CD4-positive, alpha-beta T cell (primary cell): Measurements from ENCODE around the gene KRTAP10-2. TPM values are rescaled to one million over a fixed set of nuclear protein-coding genes. Genes with fewer than 3 reads are reported as not detected.

Experiments
- ATAC-seq: fragments of 200-7000 bp; cut with Tn5 transposase; one replicate; pipeline ENCODE4 v1.10.0; 2022; ENCODE audit warnings: mild to moderate bottlenecking; ENCODE audit not compliant: poor library complexity
- CTCF ChIA-PET: fragments of 350-600 bp; sonication (Branson Sonifier 250); formaldehyde crosslinking; loops from one replicate; lab custom pipeline; 2021; ENCODE audit warnings: antibody characterized with exemption, inconsistent platforms; lab: Charles Lee
- POLR2A ChIA-PET: fragments of 350-600 bp; sonication (Branson Sonifier 250); formaldehyde crosslinking; loops from one replicate; lab custom pipeline; 2021; ENCODE audit warnings: antibody characterized with exemption, inconsistent platforms; lab: Charles Lee
- DNase-seq, 14 experiments: peaks; one replicate each; pipeline ENCODE4 v3.0.0-alpha.2; 2013 to 2020; ENCODE audit warnings: mixed read lengths in 2 of 14
- H3K27ac ChIP-seq, 2 donors: one replicate each; pipeline versions ENCODE4 v1.5.1 to v1.7.0; 2013; ENCODE audit warnings: low read length in 2 of 2, low read depth in 1 of 2, mild to moderate bottlenecking in 1 of 2
- H3K27me3 ChIP-seq, 2 experiments: 1 replicate in 1 of 2; 2 replicates in 1 of 2; pipeline versions ENCODE4 v1.6.1 to v1.7.0; 2013; ENCODE audit warnings: low read length in 2 of 2, control low read depth in 1 of 2, mild to moderate bottlenecking in 1 of 2, moderate library complexity in 1 of 2; ENCODE audit not compliant: insufficient read depth in 2 of 2, control insufficient read depth in 1 of 2
- H3K36me3 ChIP-seq: one replicate; pipeline ENCODE4 v1.6.1; 2013; ENCODE audit warnings: low read length, control low read depth; ENCODE audit not compliant: insufficient read depth
- H3K4me1 ChIP-seq: one replicate; pipeline ENCODE4 v1.6.1; 2013; ENCODE audit warnings: low read length, control low read depth; ENCODE audit not compliant: insufficient read depth
- H3K4me3 ChIP-seq: one replicate; pipeline ENCODE4 v1.5.1; 2013; ENCODE audit warnings: mild to moderate bottlenecking, low read length, moderate library complexity
- H3K9me3 ChIP-seq, 2 experiments: 1 replicate in 1 of 2; 2 replicates in 1 of 2; pipeline versions ENCODE4 v1.6.1 to v1.7.0; 2013; ENCODE audit warnings: low read length in 2 of 2, mild to moderate bottlenecking in 2 of 2, control low read depth in 1 of 2, moderate library complexity in 1 of 2; ENCODE audit not compliant: control insufficient read depth in 1 of 2, insufficient read depth in 1 of 2
- H3K27ac Mint-ChIP-seq: one replicate; pipeline ENCODE4 v1.8.0; 2020; ENCODE audit warnings: mixed read lengths
- H3K27me3 Mint-ChIP-seq: one replicate; pipeline ENCODE4 v1.8.0; 2021; ENCODE audit warnings: mixed read lengths
- H3K36me3 Mint-ChIP-seq: one replicate; pipeline ENCODE4 v1.8.0; 2021; ENCODE audit warnings: low read depth, mixed read lengths
- H3K4me1 Mint-ChIP-seq: one replicate; pipeline ENCODE4 v1.8.0; 2021; ENCODE audit warnings: low read depth, mixed read lengths
- H3K4me3 Mint-ChIP-seq: one replicate; pipeline ENCODE4 v1.8.0; 2020; ENCODE audit warnings: mild to moderate bottlenecking, mixed read lengths
- H3K9me3 Mint-ChIP-seq: one replicate; pipeline ENCODE4 v1.8.0; 2020; ENCODE audit warnings: mixed read lengths
- intact Hi-C, 2 experiments: fragments of 100-400 bp; cut with DNase I in 1 of 2; cut with micrococcal nuclease in 1 of 2; formaldehyde crosslinking; loops; one replicate each; pipeline versions ENCODE4 v1.15.1 to v1.9.0; 2023 to 2025; cut with DNase I, micrococcal nuclease
- total RNA-seq, 174 experiments: library from RNA in 2 of 174; stranded (reverse) in 2 of 174; gene quantifications; one replicate each; pipeline ENCODE4 v1.2.3 and lab custom pipeline; 2021 to 2026
- TF ChIP-seq, protein P1 (sequence below): fragments of 200-600 bp; IDR thresholded peaks from one replicate; pipeline ENCODE4 v1.8.0; 2022; ENCODE audit warnings: antibody characterized with exemption, mild to moderate bottlenecking

KRTAP10-2 gene
- total RNA-seq, 2 experiments from 2014 or later, result not detected

DNA sequence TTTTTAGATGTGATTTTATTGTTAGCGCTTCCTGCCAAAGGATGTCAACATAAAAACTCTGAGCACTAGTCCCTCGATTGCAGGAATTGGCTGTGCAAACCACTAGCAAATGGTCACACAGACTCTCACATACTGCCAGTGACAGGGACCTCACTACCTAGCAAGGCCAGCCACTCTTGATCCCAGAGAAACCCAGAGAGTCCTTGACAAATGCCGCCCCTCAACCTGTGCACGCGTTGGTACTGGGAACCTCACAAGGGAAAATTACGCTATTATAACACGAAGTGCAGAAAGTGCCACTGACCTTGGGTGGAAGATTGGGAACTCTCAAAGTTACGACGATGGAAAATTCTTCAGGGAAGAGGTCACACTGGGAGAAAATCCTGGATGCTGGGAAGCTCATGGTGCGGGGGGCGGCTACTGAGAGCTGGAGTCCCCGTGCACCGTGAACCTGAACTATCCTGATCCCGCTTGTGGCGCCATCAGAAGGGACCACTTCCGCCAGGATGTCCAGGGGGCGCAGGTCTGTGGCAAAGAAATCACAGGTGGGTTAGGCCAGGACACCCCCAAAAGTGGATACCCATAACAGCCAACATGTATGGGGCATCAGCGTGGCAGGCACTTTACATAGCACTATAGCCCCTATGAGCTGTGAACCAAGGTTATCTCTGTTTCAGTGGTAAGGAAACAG is 16.3 kb upstream of the KRTAP10-2 start:
- H3K27ac Mint-ChIP-seq, result no peak overlapping the region
- no peak for ATAC-seq
- Histone ChIP-seq H3K27ac (no peak overlapping the region), H3K4me3 (no peak overlapping the region), H3K36me3 (no peaks in the 10 kb centered on the region), H3K9me3 (peaks cover 0 to 10% of the 10 kb centered on the region in 2 experiments), H3K27me3 (no peaks in the 10 kb centered on the region), H3K4me1 (no peaks in the 10 kb centered on the region)
- H3K27me3 Mint-ChIP-seq, result peaks cover 2% of the 10 kb centered on the region
- CTCF ChIA-PET, result no interaction called here
- DNase-seq, result no peak
- intact Hi-C loops, result no loop called here
- peaks cover 3% of the 10 kb centered on the region for H3K9me3 Mint-ChIP-seq
- H3K4me1 Mint-ChIP-seq, result peaks cover 14% of the 10 kb centered on the region
- TF ChIP-seq, protein P1, sequence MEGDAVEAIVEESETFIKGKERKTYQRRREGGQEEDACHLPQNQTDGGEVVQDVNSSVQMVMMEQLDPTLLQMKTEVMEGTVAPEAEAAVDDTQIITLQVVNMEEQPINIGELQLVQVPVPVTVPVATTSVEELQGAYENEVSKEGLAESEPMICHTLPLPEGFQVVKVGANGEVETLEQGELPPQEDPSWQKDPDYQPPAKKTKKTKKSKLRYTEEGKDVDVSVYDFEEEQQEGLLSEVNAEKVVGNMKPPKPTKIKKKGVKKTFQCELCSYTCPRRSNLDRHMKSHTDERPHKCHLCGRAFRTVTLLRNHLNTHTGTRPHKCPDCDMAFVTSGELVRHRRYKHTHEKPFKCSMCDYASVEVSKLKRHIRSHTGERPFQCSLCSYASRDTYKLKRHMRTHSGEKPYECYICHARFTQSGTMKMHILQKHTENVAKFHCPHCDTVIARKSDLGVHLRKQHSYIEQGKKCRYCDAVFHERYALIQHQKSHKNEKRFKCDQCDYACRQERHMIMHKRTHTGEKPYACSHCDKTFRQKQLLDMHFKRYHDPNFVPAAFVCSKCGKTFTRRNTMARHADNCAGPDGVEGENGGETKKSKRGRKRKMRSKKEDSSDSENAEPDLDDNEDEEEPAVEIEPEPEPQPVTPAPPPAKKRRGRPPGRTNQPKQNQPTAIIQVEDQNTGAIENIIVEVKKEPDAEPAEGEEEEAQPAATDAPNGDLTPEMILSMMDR, result no peak
- H3K36me3 Mint-ChIP-seq, result peaks cover under 1% of the 10 kb centered on the region
- POLR2A ChIA-PET, result no interaction called here
- no peak overlapping the region for H3K4me3 Mint-ChIP-seq

DNA sequence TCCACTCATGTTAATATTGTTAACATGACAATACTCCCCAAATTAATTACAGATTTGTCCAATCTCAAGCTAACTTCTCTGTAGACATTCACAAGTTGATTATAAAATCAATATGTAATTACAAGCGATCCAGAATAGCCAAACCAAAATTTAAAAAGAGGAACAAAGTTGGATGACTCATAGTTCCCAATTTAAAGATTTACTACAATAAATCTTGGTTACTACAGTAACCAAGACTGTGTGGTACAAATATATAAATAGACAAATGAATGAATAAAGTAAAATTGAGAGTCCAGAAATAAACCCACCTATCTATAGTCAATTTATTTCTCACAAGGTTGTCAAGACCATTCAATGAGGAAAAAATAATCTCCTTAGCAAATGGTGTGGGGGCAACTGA is 15.1 kb upstream of the KRTAP10-2 start:
- peaks cover 0 to 5% of the 10 kb centered on the region in 2 experiments for H3K9me3 ChIP-seq
- H3K27ac ChIP-seq, result no peak overlapping the region
- ATAC-seq (no peak), DNase-seq (no peak)
- TF ChIP-seq, protein P1, result no peak
- H3K36me3 ChIP-seq, result no peaks in the 10 kb centered on the region
- H3K27ac Mint-ChIP-seq, result no peak overlapping the region
- ChIA-PET CTCF (no interaction called here), POLR2A (no interaction called here)
- no peak overlapping the region for H3K4me3 ChIP-seq
- peaks cover 10% of the 10 kb centered on the region for H3K9me3 Mint-ChIP-seq
- intact Hi-C loops, result no loop called here
- no peaks in the 10 kb centered on the region for H3K4me1 ChIP-seq
- peaks cover 12% of the 10 kb centered on the region for H3K36me3 Mint-ChIP-seq
- H3K27me3 ChIP-seq, result no peaks in the 10 kb centered on the region
- H3K4me1 Mint-ChIP-seq, result peaks cover 14% of the 10 kb centered on the region
- H3K4me3 Mint-ChIP-seq, result no peak overlapping the region
- H3K27me3 Mint-ChIP-seq, result no peaks in the 10 kb centered on the region

DNA sequence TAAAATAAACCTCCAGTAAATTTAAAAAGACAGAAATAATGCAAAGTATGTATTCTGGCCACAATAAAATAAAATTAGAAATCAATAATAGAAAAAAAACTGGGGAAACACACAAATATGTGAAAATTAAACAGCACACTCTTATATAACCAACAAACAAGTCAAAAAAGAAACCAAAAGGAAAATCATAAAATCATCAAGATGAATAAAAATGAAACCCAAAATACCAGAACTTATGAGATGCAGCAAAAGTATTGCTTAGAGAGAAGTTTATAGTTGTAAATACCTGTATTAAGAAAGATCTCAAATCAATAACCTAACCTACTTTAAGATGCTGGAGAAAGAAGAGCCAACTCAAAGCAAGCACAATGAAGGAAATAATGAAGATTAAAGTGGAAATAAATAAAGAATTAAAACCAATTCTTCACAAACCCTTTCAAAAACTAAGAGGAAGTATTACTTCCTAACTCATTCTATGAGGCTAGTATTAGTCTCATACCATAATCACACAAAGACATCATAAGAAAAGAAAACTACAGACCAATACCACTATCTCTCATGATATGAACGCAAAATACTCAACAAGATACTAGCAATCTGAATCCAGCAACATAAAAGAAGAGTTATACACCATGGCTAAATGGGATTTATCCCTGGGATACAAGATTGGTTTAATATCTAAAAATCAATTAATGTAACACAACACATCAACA is 13.7 kb upstream of the KRTAP10-2 start:
- Histone ChIP-seq H3K27ac (peak overlapping the region in 1 of 2 donors; percentile 17), H3K4me1 (no peaks in the 10 kb centered on the region), H3K4me3 (no peak overlapping the region), H3K9me3 (peaks cover 0 to 4% of the 10 kb centered on the region in 2 experiments), H3K27me3 (no peaks in the 10 kb centered on the region), H3K36me3 (no peaks in the 10 kb centered on the region)
- ATAC-seq, result no peak
- Mint-ChIP-seq H3K4me1 (peaks cover 14% of the 10 kb centered on the region), H3K9me3 (peaks cover 15% of the 10 kb centered on the region), H3K27ac (peak overlapping the region; percentile 39), H3K36me3 (peaks cover 24% of the 10 kb centered on the region), H3K4me3 (no peak overlapping the region), H3K27me3 (no peaks in the 10 kb centered on the region)
- TF ChIP-seq, protein P1, result no peak
- intact Hi-C loops, result no loop called here
- POLR2A ChIA-PET, result no interaction called here
- peak in 1 of 14 experiments; percentile 44 for DNase-seq
- CTCF ChIA-PET, result interaction anchor here (0.5 kb wide), 1 partner anchor 247 kb away, joined by 4 read pairs; no protein-coding TSS in a partner anchor
